ENCODE measurements around the gene SRCAP. TPM values are rescaled to one million over a fixed set of nuclear protein-coding genes. Genes with fewer than 3 reads are reported as not detected.
A peak's percentile ranks its signal among the peaks of the same experiment; 100 is the strongest.

Gene SRCAP
- total RNA-seq, 1 donor from 2014 or later, result 59.7 TPM

- DNase-seq (ENCODE audit: low spot score), result no peak
Measured at GRCh38 chr16:30753596-30753995, 54.6 kb downstream of the SRCAP start.

- no peak for DNase-seq (ENCODE audit: low spot score)
Measured at GRCh38 chr16:30755955-30756780, 57.2 kb downstream of the SRCAP start.

GRCh38 chr16:30756781-30757100 is 57.8 kb downstream of the SRCAP start:
- DNase-seq (ENCODE audit: low spot score), result no peak

DNA sequence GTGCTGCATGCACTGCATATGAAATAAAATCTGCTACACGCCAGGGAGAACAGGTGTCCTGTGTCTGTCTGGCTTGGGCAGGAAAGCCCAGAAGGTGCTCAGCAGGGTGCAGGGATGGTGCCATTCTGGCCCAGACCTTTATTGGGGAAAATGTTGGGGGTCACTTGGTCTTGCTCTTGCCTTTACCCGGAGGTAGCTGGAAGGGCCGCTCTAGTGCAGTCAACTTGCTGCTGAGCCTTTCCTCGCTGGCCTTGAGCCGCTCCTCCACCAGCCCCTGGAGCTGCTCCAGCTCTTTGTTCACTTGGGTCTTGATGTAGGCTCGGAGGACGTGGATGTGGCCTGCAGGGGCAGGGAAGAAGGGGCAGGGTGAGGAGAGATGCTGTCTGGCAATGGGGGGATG is 58.3 kb downstream of the SRCAP start:
- DNase-seq (ENCODE audit: low spot score), result no peak

GRCh38 chr16:30758988-30759491 is 60.1 kb downstream of the SRCAP start:
- DNase-seq (ENCODE audit: low spot score), result no peak

GRCh38 chr16:30760001-30760559 is 61.1 kb downstream of the SRCAP start:
- DNase-seq (ENCODE audit: low spot score), result no peak

GRCh38 chr16:30760577-30761426 is 61.8 kb downstream of the SRCAP start:
- no peak for DNase-seq (ENCODE audit: low spot score)

DNA sequence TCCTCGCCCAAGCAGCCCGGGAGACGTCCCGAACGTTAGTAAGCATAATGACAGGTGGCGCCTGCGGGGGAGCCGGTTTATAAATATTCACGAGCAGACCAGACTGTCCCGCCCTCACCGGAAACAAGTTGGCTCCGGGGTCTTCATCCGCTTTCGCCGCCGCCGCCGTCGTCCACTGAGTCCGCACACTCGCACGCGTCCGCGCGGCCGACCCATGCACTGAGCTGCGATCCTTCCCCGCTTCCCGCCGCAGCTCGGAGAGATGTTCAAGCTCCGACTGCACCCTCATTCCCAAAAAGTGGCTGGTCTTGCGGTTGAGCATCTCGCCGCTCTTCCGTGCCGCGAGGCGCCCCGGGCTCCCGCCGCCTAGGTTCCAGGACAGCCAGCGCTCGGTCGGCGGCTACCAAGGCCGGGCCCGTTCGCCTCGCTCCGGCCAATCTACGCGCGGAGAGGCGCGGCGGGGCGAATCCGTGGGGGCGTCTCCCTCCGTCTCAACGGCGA is 62.5 kb downstream of the SRCAP start:
- no peak for DNase-seq (ENCODE audit: low spot score)

DNA sequence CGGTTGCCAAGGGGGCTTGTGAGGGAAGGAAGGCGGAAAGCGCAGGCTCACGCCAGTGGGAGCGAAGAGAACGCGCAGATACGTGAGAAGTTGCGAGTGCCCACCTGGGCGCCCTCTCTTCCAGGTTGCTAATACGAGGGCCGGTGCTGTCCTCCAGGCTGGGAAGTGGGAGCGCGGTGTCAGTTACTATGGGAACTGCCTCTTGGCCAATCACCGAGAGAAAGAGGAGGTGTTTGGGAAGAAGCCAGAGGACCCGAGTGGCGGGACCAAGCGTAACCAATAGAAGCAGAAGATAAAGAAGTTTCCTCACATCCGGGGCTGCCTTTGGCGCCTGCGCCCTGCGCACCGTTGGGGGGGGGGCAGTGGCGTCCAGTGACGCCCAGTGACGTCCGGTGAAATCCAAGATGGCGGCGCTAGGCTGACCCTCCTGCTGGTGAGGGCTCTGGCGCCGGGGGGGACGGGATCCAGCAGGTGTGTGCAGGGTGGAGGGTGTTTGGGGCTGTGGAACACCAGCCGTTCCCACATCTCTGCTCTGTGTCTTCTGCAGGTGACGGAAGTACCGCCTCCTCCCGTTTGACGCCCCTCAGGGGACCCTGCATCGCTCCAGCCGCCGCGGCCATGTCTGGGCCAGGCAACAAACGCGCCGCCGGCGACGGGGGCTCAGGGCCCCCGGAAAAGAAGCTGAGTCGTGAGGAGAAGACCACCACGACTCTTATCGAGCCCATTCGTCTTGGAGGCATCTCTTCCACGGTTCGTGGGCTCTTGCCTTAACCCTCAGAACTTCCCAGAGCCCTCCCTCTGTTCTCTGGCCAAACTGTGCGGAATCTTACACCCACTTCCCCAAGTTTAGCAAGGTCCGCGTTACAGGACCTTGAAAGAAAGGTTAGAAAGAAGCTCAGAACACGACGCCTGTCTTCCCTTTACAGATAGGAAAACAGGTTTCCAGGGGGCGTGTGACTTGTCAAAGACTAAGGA is 63.2 kb downstream of the SRCAP start, which contains the start of the genes CFAP119 and RNF40:
Gene CFAP119 (minus strand): TSS at position 135 of the 975 bp plus-strand sequence. CDS start 314 bp downstream, outside the sequence.
Gene RNF40 (plus strand): TSS at position 395 of the 975 bp plus-strand sequence. CDS start 224 bp downstream, at position 619.
- peak; percentile 98 for DNase-seq (ENCODE audit: low spot score)

DNA sequence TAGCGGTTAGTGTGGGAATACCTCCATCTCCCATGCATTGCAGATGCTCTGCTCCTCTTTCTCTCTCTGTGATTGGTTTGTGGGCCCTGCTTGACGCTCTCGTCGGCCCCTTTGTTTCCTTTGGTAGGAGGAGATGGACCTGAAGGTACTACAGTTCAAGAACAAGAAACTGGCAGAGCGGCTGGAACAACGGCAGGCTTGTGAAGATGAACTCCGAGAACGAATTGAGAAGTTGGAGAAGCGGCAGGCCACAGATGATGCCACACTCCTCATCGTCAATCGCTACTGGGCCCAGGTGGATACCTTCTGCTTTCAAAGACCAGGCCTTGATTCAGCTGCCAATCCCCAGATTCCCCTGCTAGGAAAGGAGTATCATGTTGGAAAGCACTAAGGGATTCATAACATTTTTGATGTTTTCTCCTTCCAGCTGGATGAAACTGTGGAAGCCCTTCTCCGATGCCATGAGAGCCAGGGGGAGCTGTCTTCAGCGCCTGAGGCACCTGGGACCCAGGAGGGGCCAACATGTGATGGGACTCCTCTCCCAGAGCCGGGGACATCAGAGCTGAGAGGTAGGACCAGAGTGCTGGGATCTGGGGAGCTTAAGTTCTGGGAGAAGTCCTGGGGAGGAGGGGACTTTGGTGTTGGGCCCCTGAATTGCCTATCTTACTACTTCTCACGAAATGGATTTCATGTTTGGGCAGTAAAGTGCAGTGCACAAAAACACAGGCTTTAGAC is 64.2 kb downstream of the SRCAP start:
- no peak for DNase-seq (ENCODE audit: low spot score)

DNA sequence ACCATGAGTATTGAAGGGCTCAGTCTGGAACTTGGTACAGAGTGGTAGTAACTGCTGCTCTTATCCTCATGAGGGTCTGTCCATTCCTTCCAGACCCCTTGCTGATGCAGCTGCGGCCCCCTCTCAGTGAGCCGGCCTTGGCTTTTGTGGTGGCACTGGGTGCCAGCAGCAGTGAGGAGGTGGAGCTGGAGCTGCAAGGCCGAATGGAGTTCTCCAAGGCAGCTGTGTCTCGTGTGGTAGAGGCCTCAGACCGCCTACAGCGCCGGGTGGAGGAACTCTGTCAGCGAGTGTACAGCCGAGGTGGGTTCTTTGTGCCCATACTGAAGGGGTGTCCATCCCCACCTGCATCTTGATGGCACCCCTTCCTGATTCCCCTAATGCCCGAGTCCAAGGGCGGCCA is 65.1 kb downstream of the SRCAP start:
- DNase-seq (ENCODE audit: low spot score), result no peak

GRCh38 chr16:30764816-30765465 is 66.0 kb downstream of the SRCAP start:
- DNase-seq (ENCODE audit: low spot score), result no peak

- no peak for DNase-seq (ENCODE audit: low spot score)
Measured at GRCh38 chr16:30766206-30766932, 67.4 kb downstream of the SRCAP start.

- DNase-seq (ENCODE audit: low spot score), result no peak
Measured at GRCh38 chr16:30766933-30767284, 67.9 kb downstream of the SRCAP start.

GRCh38 chr16:30767767-30768465 is 68.9 kb downstream of the SRCAP start:
- DNase-seq (ENCODE audit: low spot score), result no peak

DNA sequence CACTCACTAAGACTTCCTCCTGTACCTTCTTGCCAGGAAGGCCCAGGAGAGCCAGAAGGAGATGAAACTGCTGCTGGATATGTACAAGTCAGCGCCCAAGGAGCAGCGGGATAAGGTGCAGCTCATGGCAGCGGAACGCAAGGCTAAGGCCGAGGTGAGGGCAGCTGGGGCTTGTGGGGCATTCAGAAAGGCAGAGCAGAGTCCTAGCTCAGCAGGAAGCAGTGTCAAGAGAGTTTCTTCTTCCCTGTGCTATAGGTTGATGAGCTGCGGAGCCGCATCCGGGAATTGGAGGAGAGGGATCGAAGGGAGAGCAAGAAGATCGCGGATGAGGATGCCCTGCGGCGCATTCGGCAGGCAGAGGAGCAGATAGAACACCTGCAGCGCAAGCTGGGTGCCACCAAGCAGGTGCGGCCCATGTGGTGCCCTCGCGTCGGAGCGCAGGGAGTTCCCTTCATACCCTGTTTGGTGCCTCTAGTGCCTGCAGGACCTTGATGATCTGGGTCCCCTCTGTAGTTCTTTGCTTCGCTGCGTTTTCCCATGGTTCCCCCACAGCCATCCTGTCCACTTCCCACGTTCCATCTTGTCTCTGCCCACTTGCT is 69.7 kb downstream of the SRCAP start:
- DNase-seq (ENCODE audit: low spot score), result no peak

DNA sequence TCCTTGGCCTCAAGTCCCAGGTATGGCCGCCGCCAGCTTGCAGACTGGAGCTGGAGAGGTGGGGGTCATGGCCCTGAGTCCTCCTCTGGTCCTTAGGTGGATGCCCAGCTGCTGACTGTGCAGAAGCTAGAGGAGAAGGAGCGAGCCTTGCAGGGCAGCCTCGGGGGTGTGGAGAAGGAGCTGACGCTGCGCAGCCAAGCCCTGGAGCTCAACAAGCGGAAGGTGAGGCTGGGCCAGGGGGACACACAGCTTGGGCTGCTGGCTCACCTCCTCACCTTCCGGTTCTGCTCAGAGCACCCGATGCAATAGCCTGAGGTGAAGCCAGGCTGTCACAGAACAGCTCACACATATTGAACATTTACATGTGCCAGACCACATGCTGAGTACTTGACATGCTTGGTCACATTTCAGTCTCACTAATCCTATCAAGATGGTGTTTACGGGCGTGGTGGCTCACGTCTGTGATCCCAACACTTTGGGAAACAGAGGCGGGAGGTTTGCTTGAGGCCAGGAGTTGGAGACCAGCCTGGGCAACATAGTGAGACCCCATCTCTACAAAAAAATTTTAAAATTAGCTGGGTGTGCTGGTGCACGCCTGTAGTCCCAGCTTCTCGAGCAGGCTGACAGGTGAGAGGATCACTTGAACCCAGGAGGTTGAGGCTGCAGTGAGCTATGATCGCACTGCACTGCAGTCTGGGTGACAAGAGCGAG is 70.6 kb downstream of the SRCAP start:
- DNase-seq (ENCODE audit: low spot score), result no peak
